Activated naive CD4-positive, alpha-beta T cell treated with anti-CD3 and anti-CD28 coated beads, Interleukin-2, amount 50 U/mL, for 16 hours (primary cell): ENCODE results near the gene TMEM205.
"Not testable (repeated sequence)": the region's sequence is repeated elsewhere in the genome, so short reads cannot be mapped to it uniquely, and the experiment has no call there.

Experiments
- DNase-seq: peaks from one replicate; pipeline ENCODE4 v3.0.0-alpha.2; 2020

The TMEM205 gene

DNA sequence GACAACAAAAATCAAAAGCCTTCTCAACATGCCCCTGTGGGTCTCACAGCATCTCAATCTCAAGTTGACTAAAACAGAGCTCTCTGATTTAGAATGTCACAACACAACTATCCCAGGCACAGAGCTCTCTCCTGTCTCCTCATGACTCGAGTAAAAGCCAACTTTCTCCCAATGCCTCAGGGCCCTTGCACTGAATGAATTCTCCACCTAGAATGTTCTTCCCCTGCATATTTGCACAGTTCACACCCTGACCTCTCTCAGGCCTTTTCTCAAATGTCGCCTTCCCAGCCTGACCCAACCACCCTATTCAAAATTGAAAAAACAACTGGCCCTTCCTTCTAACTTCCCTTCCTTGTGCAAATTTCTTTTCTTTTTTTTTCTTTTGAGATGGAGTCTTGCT is 24.7 kb upstream of the TMEM205 start:
- no peak for DNase-seq

DNA sequence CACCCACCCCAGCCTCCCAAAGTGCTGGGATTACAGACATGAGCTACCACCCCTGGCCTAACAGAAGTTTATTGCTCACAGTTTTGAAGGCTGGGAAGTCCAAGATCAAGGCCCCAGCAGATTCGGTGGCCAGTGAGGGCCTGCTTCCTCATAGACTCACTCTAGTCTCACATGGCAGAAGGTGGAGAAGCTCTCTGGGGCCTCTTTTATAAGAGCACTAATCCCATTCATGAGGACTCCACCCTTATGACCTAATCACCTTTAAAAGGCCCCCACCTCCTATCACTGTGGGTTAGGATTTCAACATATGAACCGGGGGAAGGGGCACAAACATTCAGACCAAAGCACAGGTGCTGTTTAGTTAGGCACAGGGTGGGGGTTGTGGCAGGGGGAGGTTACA is 21.5 kb upstream of the TMEM205 start:
- no peak for DNase-seq

DNA sequence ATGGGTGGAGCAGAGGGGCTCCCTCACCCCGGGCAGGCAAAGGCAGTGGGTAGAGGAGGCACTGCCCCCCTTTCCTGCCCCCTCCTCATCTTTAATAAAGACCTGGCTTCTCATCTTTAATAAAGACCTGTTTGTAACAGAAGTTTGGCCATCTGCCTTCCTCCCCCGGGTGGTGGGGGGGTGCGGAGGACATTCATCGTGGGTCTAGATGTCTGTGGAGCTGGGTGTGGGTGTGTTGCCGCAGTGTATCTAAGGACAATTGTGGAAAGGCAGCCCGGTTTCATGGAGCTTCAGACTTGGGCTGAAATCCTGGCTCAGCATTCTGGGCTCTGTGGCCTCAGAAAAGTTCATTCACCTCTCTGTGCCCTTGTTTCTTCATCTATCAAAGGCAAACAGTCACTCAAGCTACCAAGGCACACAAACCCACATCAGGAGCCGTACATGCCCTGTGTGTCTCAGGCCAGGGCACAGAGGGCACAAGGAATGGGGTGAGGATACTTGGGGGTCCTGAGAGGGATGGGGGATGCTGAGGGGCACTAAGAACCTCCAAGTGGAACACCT is 19.6 kb upstream of the TMEM205 start:
- DNase-seq, result no peak

DNA sequence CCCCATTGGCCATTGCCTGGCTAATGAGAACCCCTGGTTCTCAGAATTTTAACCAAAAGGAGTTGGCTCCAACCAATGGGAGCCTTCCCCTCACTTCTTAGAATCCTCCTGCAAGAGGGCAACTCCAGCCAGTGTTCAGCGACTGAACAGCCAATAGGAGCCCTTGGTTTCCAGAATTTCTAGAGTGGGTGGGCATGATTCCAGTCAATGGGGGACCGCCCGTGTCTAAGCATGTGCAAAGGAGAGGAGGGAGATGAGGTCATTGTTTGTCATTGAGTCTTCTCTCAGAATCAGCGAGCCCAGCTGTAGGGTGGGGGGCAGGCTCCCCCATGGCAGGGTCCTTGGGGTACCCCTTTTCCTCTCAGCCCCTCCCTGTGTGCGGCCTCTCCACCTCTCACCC is 18.9 kb upstream of the TMEM205 start:
- DNase-seq, result no peak

DNA sequence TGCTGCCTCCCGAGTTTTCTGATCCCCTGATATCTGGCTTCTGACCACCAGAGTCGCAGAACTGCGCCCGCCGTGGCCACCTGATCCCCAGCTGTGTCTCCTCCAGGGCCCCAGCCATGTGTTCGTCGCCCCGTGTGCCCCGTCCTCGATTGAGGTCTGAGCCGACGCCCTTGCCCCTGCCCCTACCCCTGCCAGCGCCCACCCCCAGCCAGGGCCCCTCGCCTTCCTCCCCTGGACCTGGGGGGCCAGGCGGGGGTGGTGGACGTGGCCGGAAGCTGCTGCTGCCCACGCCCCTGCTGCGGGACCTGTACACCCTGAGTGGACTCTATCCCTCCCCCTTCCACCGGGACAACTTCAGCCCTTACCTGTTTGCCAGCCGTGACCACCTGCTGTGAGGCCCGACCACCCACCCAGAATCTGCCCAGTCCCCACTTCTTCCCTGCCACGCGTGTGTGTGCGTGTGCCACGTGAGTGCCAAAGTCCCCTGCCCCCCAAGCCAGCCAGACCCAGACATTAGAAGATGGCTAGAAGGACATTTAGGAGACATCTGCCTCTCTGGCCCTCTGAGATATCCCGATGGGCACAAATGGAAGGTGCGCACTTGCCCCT is 18.3 kb upstream of the TMEM205 start:
- DNase-seq, result no peak

DNA sequence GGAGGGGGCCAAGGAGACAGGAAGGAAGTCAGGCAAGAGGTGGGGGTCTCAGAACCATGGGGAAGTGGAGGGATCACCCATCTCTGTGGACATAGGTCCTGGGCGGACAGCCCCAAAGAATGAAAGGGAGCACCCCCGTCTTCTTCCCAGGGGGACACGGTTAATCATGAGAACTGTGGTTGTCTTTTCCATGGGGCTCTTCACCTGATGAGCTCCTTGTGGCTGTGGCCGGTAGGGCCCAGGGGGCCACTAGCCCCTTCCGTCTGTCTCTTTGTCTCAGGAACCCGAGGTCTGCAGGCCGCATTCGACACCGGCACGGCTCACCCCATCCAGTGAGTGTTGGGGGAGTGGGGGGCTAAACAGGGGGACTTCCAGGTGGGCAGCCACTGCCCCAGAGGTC is 17.8 kb upstream of the TMEM205 start:
- no peak for DNase-seq

DNA sequence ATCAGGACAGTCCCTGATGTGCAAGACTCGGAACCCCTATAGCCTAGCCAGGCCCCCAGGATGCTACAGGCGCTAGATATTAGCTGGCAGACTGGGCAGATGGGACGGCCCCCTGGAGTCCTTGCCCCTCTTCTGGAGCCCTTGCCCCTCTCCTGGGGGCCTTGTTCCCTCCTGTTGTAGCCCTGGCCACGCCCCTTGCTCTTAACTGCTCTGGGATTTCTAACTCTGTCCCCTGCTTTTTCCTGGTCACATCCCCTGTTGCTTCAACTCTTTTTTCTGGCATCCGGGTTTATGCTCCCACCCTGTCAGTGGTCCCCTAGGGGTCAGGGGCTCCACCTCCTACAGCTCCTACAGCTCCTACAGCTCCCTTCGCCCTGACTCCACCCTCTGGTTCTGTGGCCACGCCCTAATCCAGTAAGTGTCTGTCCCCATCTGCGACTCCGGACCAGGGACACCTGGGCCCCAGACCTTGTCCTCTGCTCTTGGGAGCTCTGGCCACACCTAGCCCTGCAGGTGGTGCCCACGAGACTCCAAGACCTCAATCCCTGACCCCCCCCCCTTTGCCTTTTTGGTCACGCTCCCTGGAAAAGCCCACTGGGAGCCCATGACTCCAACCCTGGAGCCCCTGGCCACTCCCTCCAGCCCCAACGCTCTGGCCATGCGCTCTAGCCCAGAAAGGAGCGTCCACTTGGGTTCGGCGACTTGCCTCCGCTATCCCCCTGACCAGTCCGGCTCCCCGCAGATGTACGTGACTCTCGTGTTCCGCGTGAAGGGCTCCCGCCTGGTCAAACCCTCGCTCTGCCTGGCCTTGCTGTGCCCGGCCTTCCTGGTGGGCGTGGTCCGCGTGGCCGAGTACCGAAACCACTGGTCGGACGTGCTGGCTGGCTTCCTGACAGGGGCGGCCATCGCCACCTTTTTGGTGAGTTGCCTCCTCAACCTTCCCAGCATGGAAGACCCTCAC is 16.0 kb upstream of the TMEM205 start:
- no peak for DNase-seq

DNA sequence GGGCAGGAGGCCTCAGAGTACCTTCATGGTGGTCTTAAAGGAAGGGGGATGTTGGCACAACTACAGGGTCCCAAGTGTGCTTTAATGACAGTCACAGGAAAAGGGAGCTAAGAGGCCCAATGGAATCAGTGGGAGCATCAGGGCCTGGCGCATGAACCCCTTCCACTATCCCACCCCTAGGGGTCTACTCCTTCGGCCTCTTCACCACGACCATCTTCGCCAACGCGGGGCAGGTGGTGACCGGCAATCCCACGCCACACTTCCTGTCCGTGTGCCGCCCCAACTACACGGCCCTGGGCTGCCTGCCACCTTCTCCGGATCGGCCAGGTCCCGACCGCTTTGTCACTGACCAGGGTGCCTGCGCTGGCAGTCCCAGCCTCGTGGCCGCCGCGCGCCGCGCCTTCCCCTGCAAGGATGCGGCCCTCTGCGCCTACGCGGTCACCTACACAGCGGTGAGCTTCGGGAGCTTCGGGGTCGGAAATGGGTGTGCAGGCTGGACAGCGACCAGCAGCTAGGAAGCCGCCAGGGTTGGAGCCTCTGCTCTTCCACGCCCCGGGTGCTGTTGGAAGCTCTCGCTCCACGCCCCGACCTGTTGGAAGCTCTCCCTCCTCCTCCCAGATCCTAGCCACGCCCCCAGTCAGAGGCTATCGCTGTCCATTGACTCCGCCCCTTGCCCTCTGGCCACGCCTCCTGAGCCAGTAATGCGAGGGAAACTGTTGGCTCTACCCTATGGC is 15.1 kb upstream of the TMEM205 start:
- no peak for DNase-seq

DNA sequence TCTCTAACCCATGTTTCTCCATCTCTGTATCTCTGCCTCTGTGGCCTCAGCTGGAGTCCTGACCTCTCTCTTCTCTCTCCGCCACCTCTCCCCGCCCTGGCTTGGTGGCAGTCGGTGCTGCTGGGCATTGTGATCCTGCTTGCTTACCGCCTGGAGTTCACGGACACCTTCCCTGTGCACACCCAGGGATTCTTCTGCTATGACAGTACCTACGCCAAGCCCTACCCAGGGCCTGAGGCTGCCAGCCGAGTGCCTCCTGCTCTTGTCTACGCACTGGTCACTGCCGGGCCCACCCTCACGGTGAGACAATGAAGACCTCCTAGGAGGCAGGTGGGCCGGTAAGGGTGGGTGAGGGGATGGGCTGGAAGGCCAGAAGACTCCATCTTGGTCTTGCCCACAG is 13.4 kb upstream of the TMEM205 start:
- no peak for DNase-seq

DNA sequence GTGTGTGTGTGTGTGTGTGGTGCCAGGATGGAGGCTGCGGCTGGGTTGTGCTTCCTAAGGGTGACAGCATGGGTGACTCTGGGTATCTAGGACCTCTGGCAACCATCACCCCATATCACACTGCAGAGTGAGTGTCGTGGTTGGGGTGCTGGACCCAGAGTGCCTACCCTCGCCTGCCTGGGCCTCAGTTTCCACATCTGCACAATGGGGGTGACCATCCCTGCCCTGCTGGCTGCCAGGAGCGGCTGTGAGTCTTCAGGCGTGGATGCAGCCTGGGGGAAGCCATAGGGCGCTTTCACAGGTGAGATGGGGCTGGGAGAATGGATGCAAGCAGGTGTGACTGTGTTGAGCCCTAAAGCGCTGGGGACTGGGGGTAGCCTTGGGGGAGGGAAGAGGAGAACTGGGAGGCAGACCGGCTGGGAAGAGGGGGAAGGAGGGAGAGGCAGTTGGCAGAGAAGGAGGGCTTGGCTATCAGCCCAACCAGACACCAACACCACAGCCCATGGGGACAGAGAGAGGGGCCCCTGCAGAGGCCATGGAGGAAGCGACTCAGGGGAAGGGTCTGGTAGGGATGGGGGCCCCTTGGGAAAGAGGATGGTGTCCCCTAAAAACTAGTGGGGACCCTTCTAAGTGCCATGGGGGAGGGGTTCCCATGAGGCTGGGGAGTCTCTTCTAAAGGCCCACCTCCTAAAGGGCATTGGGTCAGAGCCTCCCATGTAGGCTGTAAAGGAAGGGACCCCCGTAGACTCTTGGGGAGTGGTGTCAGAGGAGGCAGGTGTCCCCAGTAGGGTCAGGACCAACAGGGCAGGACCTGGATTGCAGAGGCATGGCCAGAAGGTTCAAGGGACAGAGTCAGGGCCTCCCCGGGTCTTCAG is 10.8 kb upstream of the TMEM205 start:
- DNase-seq, result no peak

DNA sequence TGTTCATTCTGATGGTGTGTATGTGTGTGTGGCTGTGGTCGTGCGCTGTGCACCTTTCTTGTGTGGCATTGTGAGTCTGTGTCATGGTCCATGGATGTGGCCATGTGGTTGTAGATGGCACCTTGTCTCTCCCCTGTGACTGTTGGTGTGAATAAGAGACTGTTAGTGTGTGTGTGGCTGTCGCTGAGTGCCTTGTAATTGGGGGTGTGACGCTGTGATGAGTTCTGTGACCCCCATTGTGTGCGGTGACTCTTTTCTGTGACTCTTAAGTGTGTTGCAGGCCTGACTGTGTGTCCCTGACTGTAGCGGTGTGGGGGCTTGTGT is 10.0 kb upstream of the TMEM205 start:
- DNase-seq, result no peak

DNA sequence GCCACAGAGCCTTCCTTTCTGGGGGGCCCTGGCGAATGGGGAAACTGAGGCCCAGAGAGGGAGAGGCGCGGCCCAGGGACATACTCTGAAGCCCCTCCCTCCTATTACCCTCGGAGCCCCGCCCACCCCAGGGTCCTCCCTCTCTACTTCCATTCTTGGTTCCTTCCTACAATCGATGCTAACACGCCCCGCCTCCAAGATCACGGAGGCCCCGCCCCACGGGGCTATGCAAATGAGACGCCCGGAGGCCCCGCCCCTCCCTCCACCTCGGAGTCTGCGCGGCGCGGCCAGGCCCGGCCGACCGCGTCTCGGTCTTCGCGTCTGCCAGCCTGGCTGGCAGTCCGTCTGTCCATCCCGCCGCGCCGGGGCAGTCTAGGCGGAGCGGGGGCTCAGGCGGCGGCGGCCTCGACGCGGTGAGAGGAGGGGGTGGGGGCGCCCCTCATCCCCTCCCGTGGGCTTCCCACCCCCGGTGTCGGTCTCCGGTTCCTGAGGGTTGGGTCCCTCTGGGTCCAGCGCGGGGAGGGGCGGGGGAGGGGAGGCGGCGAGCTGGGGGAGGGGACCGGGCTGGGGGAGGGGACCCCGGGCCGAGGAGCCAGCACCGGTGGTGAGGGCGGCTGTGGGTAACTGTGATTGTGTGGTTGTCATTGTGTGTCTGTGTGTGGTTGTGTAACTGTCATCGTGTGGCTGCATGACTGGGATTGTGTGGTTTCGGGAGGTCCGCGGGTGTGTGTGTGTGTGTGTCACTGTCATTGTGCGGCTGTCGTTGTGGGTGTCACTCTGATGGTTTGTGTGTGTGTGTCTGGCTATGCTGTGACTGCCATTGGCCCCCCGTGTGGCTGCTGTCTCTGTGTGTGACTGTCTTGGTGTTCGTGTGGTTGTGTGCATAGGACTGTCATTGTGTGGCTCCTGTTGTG is 9.3 kb upstream of the TMEM205 start, which contains the start of gene PLPPR2:
Gene PLPPR2 (plus strand): TSS at position 273 of the 914 bp plus-strand sequence. CDS start 2,242 bp downstream, outside the sequence.
- DNase-seq, result peak; percentile 86

DNA sequence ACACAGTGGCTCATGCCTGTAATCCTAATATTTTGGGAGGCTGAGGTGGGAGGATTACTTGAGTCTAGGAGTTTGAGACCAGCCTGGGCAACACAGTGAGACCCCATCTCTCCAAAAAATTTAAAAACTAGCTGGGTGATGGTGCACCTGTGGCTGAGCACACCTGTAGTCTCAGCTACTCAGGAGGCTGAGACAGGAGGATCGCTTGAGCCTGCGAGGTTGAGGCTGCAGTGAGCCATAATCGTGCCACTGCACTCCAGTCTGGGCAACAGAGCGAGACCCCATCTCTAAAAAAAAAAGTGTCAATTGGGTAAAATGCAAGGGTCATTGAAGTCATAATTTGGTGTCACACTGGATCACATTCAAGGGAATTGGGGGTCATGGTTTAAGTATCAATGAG is 8.0 kb upstream of the TMEM205 start:
- not testable (repeated sequence) for DNase-seq

DNA sequence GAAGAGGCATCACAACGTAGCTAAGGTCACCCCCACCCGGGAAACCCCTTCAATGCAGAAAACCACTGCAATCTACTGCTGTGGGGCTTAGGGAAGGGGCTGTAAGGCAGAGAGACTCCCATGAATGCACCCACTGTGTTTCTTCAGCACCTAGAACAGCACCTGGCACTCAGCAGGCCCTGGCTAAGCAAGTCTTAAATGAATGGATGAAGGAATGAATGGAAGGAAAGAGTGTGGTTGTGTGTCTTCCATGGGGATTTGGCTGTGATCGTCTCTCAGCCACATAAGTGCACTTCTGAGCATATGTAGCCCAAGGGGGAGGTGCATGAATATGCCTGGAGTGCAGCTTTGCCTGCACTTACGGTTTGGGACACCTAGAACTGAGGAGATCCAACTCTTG is 3.1 kb upstream of the TMEM205 start:
- DNase-seq, result no peak

DNA sequence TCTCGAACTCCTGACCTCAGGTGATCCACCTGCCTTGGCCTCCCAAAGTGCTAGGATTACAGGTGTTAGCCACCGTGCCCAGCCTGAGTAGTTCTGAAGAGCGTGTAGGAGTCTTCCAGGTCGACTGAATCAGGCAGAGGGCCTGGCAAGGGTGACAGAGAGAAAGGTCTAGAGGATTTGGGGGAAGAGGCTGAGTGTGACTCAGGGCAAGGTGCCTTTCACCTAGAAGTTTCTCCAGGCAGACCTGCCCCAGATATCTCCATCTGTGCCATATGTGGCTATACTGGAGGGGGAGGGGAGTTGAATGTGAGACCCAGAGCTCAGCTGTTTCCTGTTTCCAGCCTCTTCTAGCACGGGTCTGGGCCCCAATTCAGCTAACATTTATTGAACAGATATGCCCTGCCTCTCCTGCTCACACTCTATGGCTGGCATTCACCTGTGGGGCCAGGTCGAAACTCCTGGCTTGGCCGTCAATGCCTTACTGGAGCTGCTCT is 1.5 kb upstream of the TMEM205 start:
- no peak for DNase-seq

DNA sequence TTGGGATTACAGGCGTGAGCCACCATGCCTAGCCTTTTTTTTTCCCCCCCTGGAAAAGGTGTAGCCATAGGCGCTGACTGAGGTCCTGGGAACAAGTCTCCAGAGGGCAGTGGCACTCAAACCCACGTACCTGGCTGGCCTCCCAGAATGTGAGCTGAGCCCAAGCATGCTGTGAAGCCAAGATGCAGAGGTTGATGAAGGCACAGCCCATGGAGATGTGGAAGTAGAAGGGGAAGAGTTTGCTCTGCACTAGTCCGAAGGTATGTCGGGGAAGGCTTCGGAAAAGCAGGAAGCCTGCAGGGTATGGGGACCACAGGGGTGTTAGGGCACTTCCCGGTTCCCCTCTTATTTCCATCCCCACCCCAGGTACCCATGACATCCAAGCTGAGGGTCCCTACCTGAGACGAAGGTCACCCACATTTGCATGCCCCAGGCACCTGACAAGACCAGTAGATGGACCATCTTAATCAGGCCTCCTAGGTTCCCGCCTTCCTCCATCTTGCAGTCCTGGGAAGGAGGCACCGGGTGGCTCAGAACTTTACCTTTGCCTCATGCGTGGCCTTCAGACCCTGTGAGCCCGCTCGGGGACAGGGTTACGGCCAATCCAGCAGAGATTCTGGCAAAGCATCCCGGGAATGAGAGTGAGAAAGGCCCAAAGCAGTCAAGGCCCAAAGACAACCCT is 805 bp downstream of the TMEM205 start:
- DNase-seq, result no peak

DNA sequence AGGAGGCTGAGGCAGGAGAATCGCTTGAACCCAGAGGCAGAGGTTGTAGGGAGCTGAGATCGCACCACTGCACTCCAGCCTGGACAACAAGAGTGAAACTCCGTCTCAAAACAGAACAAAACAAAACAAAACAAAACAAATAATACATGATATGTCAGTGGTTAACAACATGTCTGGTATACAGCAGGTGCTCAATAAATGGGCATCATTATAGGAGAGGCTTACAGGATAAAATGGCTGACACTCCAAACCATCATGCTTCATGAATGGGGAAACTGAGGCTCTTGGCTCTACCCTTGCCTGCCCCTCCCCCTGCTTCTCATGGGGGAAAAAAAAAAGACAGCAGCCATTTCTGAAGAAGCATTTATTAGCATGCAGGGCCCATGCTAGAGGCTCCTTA is 3.6 kb downstream of the TMEM205 start:
- DNase-seq, result no peak

DNA sequence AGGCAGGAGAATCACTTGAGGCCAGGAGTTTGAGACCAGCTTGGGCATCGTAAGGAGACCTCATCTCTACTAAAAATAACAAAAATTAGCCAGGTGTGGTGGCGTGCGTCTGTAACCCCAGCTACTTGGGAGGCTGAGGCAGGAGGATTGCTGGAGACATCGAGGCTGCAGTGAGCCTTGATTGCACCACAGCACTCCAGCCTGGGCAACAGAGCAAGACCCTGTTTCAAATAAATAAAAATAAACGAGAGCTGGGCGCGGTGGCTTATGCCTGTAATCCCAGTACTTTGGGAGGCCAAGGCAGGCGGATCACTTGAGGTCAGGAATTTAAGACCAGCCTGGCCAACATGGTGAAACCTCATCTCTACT is 6.0 kb downstream of the TMEM205 start:
- DNase-seq, result not testable (repeated sequence)

DNA sequence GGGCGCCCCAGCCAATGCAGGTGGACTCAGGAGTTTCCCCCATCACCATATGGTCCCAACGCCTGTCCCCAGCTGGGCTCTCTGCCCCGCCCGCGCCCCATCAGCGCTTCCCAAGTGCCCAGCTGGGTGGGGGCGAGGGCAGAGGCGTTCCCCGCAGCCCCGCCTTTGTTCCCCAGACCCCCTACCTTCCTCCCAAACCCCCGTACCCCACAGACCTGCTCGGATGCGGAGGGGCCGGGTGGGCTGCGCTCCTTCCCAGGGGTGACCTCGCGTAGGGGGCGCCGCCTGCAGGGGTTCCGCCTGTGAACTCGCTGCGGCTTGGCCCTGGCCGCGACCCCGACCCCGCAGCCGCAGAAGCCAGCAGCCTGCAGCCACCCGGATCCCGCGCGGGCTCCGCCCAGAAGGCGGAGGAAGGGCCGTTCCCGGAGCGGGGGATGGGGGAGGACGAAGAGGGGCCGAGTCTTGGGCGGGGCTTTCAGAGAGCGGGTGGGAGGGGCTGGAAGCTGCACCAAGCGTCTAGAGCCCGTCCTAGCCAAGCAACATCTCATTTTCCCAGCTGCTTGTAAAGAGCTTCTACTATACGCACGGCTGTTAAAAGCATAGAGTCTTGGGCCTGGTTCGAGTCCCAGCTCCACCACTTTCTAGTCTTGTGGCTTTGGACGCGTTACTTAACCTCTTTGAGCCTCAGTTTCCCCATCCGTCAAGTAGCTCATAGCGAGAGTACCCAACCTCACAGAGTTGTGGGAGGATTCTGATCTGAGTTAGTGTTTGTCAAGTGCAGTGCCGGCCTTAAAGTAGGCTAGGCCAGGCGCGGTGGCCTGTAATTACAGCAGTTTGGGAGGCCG is 6.6 kb downstream of the TMEM205 start, which contains the start of gene RAB3D:
Gene RAB3D (minus strand): TSS at position 404 of the 845 bp plus-strand sequence. CDS start 2,258 bp downstream, outside the sequence.
- DNase-seq, result peak; percentile 81
